Breast epithelium (tissue), 4 donors: Measurements from ENCODE around the gene GGTA1. TPM values are rescaled to one million over a fixed set of nuclear protein-coding genes. Genes with fewer than 3 reads are reported as not detected.
A peak's percentile ranks its signal among the peaks of the same experiment; 100 is the strongest.
"Not testable (repeated sequence)": the region's sequence is repeated elsewhere in the genome, so short reads cannot be mapped to it uniquely, and the experiment has no call there.

Experiments
- DNase-seq, 2 donors: peaks; one replicate each; pipeline ENCODE4 v3.0.0-alpha.2; 2019; ENCODE audit warnings: low spot score in 2 of 2
- H3K27ac ChIP-seq, 2 donors: fragments of 200-600 bp; sonication (generic) in 1 of 2; one replicate each; pipeline ENCODE4 v1.5.1; 2016 to 2019; ENCODE audit warnings: mild to moderate bottlenecking in 1 of 2
- H3K27me3 ChIP-seq, 2 donors: fragments of 200-600 bp; sonication (generic) in 1 of 2; one replicate each; pipeline versions ENCODE4 v1.5.1 to v1.6.0; 2017 to 2019; ENCODE audit warnings: control low read depth in 1 of 2, mild to moderate bottlenecking in 1 of 2
- H3K36me3 ChIP-seq: fragments of 200-600 bp; one replicate; pipeline ENCODE4 v1.5.1; 2019
- H3K4me1 ChIP-seq, 2 donors: fragments of 200-600 bp; sonication (generic); one replicate each; pipeline ENCODE4 v1.5.1; 2016 to 2019; ENCODE audit warnings: control low read depth in 1 of 2
- H3K4me3 ChIP-seq, 3 donors: fragments of 200-600 bp; sonication (generic); 1 replicate in 2 of 3; 2 replicates in 1 of 3; pipeline ENCODE4 v1.5.1; 2016 to 2019; ENCODE audit warnings: mild to moderate bottlenecking in 3 of 3, moderate library complexity in 2 of 3
- H3K9me3 ChIP-seq, 2 donors: fragments of 200-600 bp; sonication (generic) in 1 of 2; one replicate each; pipeline ENCODE4 v1.5.1; 2016 to 2019; ENCODE audit warnings: control low read depth in 1 of 2
- CTCF ChIP-seq, 3 donors: fragments of 450-650 bp; IDR thresholded peaks; one replicate each; pipeline ENCODE4 v1.5.1; 2016 to 2017; ENCODE audit warnings: antibody characterized with exemption in 3 of 3, mild to moderate bottlenecking in 3 of 3, moderate library complexity in 3 of 3
- POLR2A ChIP-seq: fragments of 450-650 bp; IDR thresholded peaks from one replicate; pipeline ENCODE4 v1.6.1; 2016; ENCODE audit warnings: antibody characterized with exemption, mild to moderate bottlenecking, moderate library complexity
- POLR2AphosphoS5 ChIP-seq, 3 donors: sonication (generic); formaldehyde crosslinking; IDR thresholded peaks; one replicate each; pipeline ENCODE4 v1.6.1; 2017; ENCODE audit warnings: antibody characterized with exemption in 3 of 3
- intact Hi-C: fragments of 100-400 bp; cut with DNase I; formaldehyde crosslinking; loops from one replicate; pipeline ENCODE4 v1.15.1; 2023; ENCODE audit warnings: low total_unique reads
- total RNA-seq, 3 donors: library from RNA; depleted of rRNA; stranded (reverse); fragments of >200 nt; gene quantifications; one replicate each; pipeline ENCODE4 v1.1.0, GENCODE V29; 2016

The GGTA1 gene
- total RNA-seq, 3 donors from 2014 or later = 6.2 to 29.6 (median 11.4) TPM

- DNase-seq = peak; percentile 92 to 95
- H3K9me3 ChIP-seq = no peaks in the 10 kb centered on the region
- TF ChIP-seq POLR2AphosphoS5 (IDR thresholded peaks at IDR 0.05) (peak in 2 of 3 donors; percentile 58 to 73), POLR2A (no peak), CTCF (IDR thresholded peaks at IDR 0.05) (peak in 1 of 3 donors; percentile 8)
- no peak overlapping the region for H3K4me3 ChIP-seq
- no peaks in the 10 kb centered on the region for H3K27me3 ChIP-seq
- peaks cover 0 to 9% of the 10 kb centered on the region in 2 donors for H3K4me1 ChIP-seq
- H3K27ac ChIP-seq = peak overlapping the region; percentile 54 to 79
- H3K36me3 ChIP-seq = no peaks in the 10 kb centered on the region
- intact Hi-C loops = no loop called here
Measured at GRCh38 chr9:121529237-121529987, 29.8 kb upstream of the GGTA1 start.

- no peak for DNase-seq
- Histone ChIP-seq H3K9me3 (no peaks in the 10 kb centered on the region), H3K4me1 (peaks cover 0 to 9% of the 10 kb centered on the region in 2 donors), H3K27me3 (no peaks in the 10 kb centered on the region), H3K36me3 (no peaks in the 10 kb centered on the region), H3K27ac (peak overlapping the region in 1 of 2 donors; percentile 79), H3K4me3 (no peak overlapping the region)
- TF ChIP-seq POLR2A = no peak
- no peak for TF ChIP-seq POLR2AphosphoS5 (IDR thresholded peaks at IDR 0.05)
- TF ChIP-seq CTCF (IDR thresholded peaks at IDR 0.05) = no peak
- intact Hi-C loops = no loop called here
Measured at GRCh38 chr9:121528642-121529041, 29.0 kb upstream of the GGTA1 start.

- Histone ChIP-seq H3K36me3 (no peaks in the 10 kb centered on the region), H3K4me1 (peaks cover 0 to 9% of the 10 kb centered on the region in 2 donors), H3K9me3 (no peaks in the 10 kb centered on the region), H3K27me3 (no peaks in the 10 kb centered on the region), H3K27ac (no peak overlapping the region), H3K4me3 (no peak overlapping the region)
- TF ChIP-seq CTCF (IDR thresholded peaks at IDR 0.05) (no peak), POLR2A (no peak), POLR2AphosphoS5 (IDR thresholded peaks at IDR 0.05) (no peak)
- intact Hi-C loops = no loop called here
- DNase-seq = no peak
Measured at GRCh38 chr9:121527371-121527770, 27.7 kb upstream of the GGTA1 start.

- DNase-seq, H3K27ac ChIP-seq, H3K4me3 ChIP-seq, intact Hi-C loops, H3K27me3 ChIP-seq, H3K4me1 ChIP-seq, H3K36me3 ChIP-seq, H3K9me3 ChIP-seq: not testable (repeated sequence)
Measured at GRCh38 chr9:121519688-121520087, 20.0 kb upstream of the GGTA1 start.

- Histone ChIP-seq H3K4me3 (no peak overlapping the region), H3K27ac (no peak overlapping the region), H3K27me3 (no peaks in the 10 kb centered on the region), H3K9me3 (peaks cover 0 to 2% of the 10 kb centered on the region in 2 donors), H3K36me3 (no peaks in the 10 kb centered on the region), H3K4me1 (no peaks in the 10 kb centered on the region)
- TF ChIP-seq POLR2A = no peak
- no peak for TF ChIP-seq CTCF (IDR thresholded peaks at IDR 0.05)
- TF ChIP-seq POLR2AphosphoS5 (IDR thresholded peaks at IDR 0.05) = no peak
- DNase-seq = no peak
- intact Hi-C loops = no loop called here
Measured at GRCh38 chr9:121518634-121519033, 19.0 kb upstream of the GGTA1 start.

- H3K27me3 ChIP-seq, DNase-seq, H3K27ac ChIP-seq, H3K9me3 ChIP-seq, H3K4me3 ChIP-seq, H3K36me3 ChIP-seq, H3K4me1 ChIP-seq, intact Hi-C loops: not testable (repeated sequence)
Measured at GRCh38 chr9:121513166-121513565, 13.5 kb upstream of the GGTA1 start.
